Lower lobe of right lung (tissue), 2 donors: ENCODE results near the gene ZFYVE21. TPM values are rescaled to one million over a fixed set of nuclear protein-coding genes. Genes with fewer than 3 reads are reported as not detected.
A peak's percentile ranks its signal among the peaks of the same experiment; 100 is the strongest.

Experiments
- ATAC-seq, 2 donors: fragments of 200-7000 bp; cut with Tn5 transposase; one replicate each; pipeline ENCODE4 v1.9.1; 2020 to 2022; ENCODE audit warnings: mild to moderate bottlenecking in 2 of 2, moderate library complexity in 2 of 2
- DNase-seq: peaks from one replicate; pipeline ENCODE4 v3.0.0-alpha.2; 2020
- H3K27ac ChIP-seq: fragments of 200-600 bp; one replicate; pipeline ENCODE4 v1.8.0; 2022
- H3K27me3 ChIP-seq: fragments of 200-600 bp; one replicate; pipeline ENCODE4 v1.8.0; 2022; ENCODE audit warnings: low read depth
- H3K36me3 ChIP-seq: fragments of 200-600 bp; one replicate; pipeline ENCODE4 v1.8.0; 2022; ENCODE audit warnings: mild to moderate bottlenecking
- H3K4me1 ChIP-seq: fragments of 200-600 bp; one replicate; pipeline ENCODE4 v1.8.0; 2022
- H3K4me3 ChIP-seq: fragments of 200-600 bp; one replicate; pipeline ENCODE4 v1.8.0; 2022; ENCODE audit warnings: mild to moderate bottlenecking
- H3K9me3 ChIP-seq: fragments of 200-600 bp; one replicate; pipeline ENCODE4 v1.8.0; 2022
- CTCF ChIP-seq: fragments of 200-600 bp; IDR thresholded peaks from one replicate; pipeline ENCODE4 v1.8.0; 2022; ENCODE audit warnings: antibody characterized with exemption, mild to moderate bottlenecking
- intact Hi-C: fragments of 100-400 bp; cut with DNase I; formaldehyde crosslinking; loops from one replicate; pipeline ENCODE4 v1.11.0; 2022
- total RNA-seq: library from RNA; stranded (reverse); fragmentation: NEBNext Ultra II Directional; extraction: Animal tissue kit (Norgen Biotek cat#: 25700); gene quantifications from one replicate; pipeline ENCODE4 v1.2.1, GENCODE V29; 2021
- donor health status: DM: no; HTN: yes; CAD: no; lungs with severe emphysema.

The ZFYVE21 gene
- total RNA-seq, 1 donor from 2014 or later = 49.4 TPM

DNA sequence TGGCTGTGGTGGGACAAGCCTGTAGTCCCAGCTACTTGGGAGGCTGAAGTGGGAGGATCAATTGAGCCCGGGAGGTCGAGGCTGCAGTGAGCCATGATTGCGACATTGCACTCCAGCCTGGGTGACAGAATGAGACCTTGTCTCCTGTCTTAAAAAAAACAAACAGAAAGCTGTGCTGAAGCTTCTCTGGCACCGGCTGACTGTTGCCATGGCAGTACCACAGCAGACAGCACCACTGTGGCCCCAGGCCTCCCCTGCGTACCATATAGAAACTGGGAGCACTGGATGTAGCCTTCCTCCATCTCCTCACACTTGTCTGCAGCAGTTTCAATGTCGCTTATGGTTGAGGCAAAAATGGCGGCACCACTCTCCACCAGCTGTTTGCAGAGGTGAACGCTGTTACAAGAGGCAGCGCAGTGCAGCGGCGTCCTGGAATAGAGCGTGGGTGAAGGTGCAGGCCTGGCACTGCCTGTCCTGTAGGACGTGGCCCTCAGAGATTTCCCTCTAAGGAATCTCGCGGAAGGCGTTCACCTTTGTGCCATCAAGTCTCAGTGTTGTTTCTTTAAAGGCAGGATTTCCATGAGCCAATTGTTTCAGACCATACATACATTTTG is 21.9 kb downstream of the ZFYVE21 start:
- peak overlapping the region; percentile 18 for H3K27ac ChIP-seq
- H3K4me1 ChIP-seq = peaks cover 17% of the 10 kb centered on the region
- ATAC-seq = no peak
- no peaks in the 10 kb centered on the region for H3K27me3 ChIP-seq
- no peak for TF ChIP-seq CTCF
- intact Hi-C loops = no loop called here
- H3K36me3 ChIP-seq = peaks cover 99% of the 10 kb centered on the region
- DNase-seq = peak; percentile 30
- H3K4me3 ChIP-seq = no peak overlapping the region
- H3K9me3 ChIP-seq = no peaks in the 10 kb centered on the region

DNA sequence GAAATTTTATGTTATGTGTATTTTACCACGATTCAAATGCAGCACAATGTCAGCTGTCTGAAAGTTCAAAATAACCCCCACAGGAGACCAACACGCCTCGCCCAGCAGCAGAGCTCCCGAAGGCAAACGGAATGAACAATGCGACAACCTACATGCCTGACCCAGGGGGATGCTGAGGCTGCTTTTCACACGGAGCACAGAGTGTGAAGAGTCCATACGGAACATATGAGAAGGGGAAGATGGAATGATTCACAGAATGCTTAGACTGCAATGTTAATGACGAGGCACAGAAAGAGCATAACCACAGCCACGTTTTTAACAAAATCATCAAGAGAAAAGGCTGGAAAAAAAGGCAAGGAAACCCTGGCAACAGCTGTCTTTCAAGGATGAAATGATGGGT is 22.6 kb downstream of the ZFYVE21 start:
- Histone ChIP-seq H3K36me3 (peaks cover 99% of the 10 kb centered on the region), H3K27me3 (no peaks in the 10 kb centered on the region), H3K4me3 (no peak overlapping the region), H3K9me3 (no peaks in the 10 kb centered on the region), H3K27ac (no peak overlapping the region), H3K4me1 (peaks cover 17% of the 10 kb centered on the region)
- ATAC-seq = no peak
- no peak for DNase-seq
- TF ChIP-seq CTCF = no peak
- intact Hi-C loops = no loop called here

- no peaks in the 10 kb centered on the region for H3K27me3 ChIP-seq
- ATAC-seq = no peak
Observed at GRCh38 chr14:103738701-103739451, 23.3 kb downstream of the ZFYVE21 start.

DNA sequence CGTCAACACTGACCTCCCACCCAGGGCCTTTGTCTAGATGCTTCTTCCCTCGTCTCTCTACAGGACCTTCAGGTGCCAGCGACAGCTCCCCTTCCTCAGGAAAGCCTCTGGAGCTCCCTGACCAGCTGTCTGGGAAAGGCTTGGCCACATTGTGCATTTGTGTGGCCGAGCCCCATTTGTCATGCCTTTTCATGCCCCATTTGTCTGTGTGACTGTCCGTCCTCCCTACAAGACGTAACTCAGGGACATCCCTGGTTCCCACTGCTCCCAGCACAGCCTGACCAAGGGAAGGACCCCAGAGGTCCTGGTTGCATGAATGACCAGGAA is 23.8 kb downstream of the ZFYVE21 start:
- no peak for ATAC-seq
- Histone ChIP-seq H3K27me3 (no peaks in the 10 kb centered on the region), H3K27ac (no peak overlapping the region), H3K9me3 (no peaks in the 10 kb centered on the region), H3K4me1 (peaks cover 17% of the 10 kb centered on the region), H3K36me3 (peaks cover 99% of the 10 kb centered on the region), H3K4me3 (no peak overlapping the region)
- intact Hi-C loops = no loop called here
- TF ChIP-seq CTCF = no peak
- DNase-seq = no peak

More at GRCh38 chr14:103738701-103739451, 23.3 kb downstream of the ZFYVE21 start:
- Histone ChIP-seq H3K9me3 (no peaks in the 10 kb centered on the region), H3K4me3 (no peak overlapping the region), H3K4me1 (peaks cover 17% of the 10 kb centered on the region), H3K27ac (no peak overlapping the region), H3K36me3 (peaks cover 99% of the 10 kb centered on the region)
- no peak for DNase-seq
- TF ChIP-seq CTCF = no peak
- intact Hi-C loops = no loop called here

DNA sequence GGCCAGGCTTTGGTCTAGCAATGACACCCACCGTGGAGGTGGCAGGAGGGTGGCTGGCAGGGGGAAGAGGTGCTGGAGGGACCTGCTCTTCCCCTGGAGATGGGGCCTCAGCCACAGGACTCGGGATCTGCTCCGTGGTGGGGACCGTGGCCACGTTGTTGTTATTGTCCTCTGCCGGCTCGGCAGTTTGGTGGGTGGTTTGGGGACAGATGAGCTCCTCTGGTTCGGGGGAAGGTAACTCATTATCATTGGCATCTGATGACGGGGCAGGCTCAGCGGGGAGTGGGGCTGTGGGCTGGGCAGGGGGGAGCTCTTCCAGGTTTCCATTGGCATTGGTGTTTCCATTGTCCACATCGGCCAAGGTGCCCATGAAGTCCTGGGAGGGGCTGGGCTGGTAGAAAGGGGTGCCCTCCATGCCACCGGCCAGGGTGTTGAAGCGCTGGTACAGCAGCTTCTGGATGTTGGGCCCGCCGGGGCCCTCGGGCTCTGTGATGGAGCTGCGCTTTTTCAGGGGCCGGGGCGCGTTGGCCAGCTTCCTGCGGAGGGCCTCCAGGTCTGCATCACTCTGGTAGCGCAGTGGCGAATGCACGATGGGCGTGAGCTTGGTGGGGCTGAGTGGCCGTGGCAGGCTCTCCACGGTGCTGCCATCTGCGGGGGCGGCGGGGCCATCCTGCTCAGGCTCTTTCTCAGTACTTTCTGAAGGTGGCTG is 24.3 kb downstream of the ZFYVE21 start:
- Histone ChIP-seq H3K36me3 (peaks cover 99% of the 10 kb centered on the region), H3K9me3 (no peaks in the 10 kb centered on the region), H3K27me3 (no peaks in the 10 kb centered on the region), H3K4me1 (peaks cover 17% of the 10 kb centered on the region), H3K27ac (no peak overlapping the region), H3K4me3 (no peak overlapping the region)
- intact Hi-C loops = no loop called here
- DNase-seq (no peak), ATAC-seq (no peak)
- no peak for TF ChIP-seq CTCF
